ENCODE data around the gene PARD3B. TPM values are rescaled to one million over a fixed set of nuclear protein-coding genes. Genes with fewer than 3 reads are reported as not detected.

The PARD3B gene
- total RNA-seq, 1 experiment from 2014 or later: 6.4 TPM

- H3K9me3 Mint-ChIP-seq: peaks cover 2 to 3% of the 10 kb centered on the region in 2 experiments
- H3K56ac ChIP-seq (ENCODE audit: insufficient read length, low read depth, low read length): no peak overlapping the region
- no peak overlapping the region for H3K23ac ChIP-seq (ENCODE audit: insufficient read length, low read depth, low read length)
- no peak overlapping the region for H4K8ac ChIP-seq (replicated peaks; ENCODE audit: insufficient read length, low read depth, low read length)
- H3K9ac ChIP-seq (ENCODE audit: extremely low read depth, insufficient read length, low read length): no peak overlapping the region
- no peaks in the 10 kb centered on the region for H3K9me3 ChIP-seq (ENCODE audit: control insufficient read depth, low read depth, low read length)
- H2AFZ ChIP-seq (ENCODE audit: low read length): no peak overlapping the region
- H4K5ac ChIP-seq (ENCODE audit: insufficient read length, low read depth, low read length): no peak overlapping the region
- H3K4me1 ChIP-seq (ENCODE audit: insufficient read depth, low read length): peaks cover 2% of the 10 kb centered on the region; the same call in 1 of the 2 replicates
- H2BK5ac ChIP-seq (ENCODE audit: insufficient read length, low read length): no peak overlapping the region
- DNase-seq: no peak
- H3K4me2 ChIP-seq (ENCODE audit: insufficient read depth, insufficient read length, low read length): no peak overlapping the region
- no peaks in the 10 kb centered on the region for H3K79me2 ChIP-seq (ENCODE audit: insufficient read depth, low read length)
- H3K18ac ChIP-seq (ENCODE audit: insufficient read length, low read depth, low read length): no peak overlapping the region
- no CpG with 5 or more reads among the region's 1 CpG for WGBS (ENCODE audit: extremely low coverage, insufficient read length, low lambda C conversion rate)
- no peak overlapping the region for H2BK20ac ChIP-seq (ENCODE audit: low read depth, low read length, poor library complexity, severe bottlenecking)
- no peaks in the 10 kb centered on the region for H3K27me3 ChIP-seq (ENCODE audit: insufficient read depth, low read length)
- H4K91ac ChIP-seq (ENCODE audit: insufficient read length, low read depth, low read length): no peak overlapping the region
- no peaks in the 10 kb centered on the region for H3K23me2 ChIP-seq (ENCODE audit: insufficient read length, low read depth, low read length, poor library complexity, severe bottlenecking)
- H3K27me3 Mint-ChIP-seq (ENCODE audit: low read depth): no peaks in the 10 kb centered on the region; the same call in 1 of the 2 replicates
- peaks cover 2 to 4% (median 2%) of the 10 kb centered on the region in 3 experiments; a peak in 3 of 7 replicates for H3K36me3 Mint-ChIP-seq (ENCODE audit: insufficient read depth in 1 of 3, low read depth in 3 of 3)
- H3K14ac ChIP-seq (ENCODE audit: insufficient read depth, low read length): no peak overlapping the region
- H3K27ac ChIP-seq (ENCODE audit: insufficient read length, low read depth, low read length): no peak overlapping the region
- no peak overlapping the region for H3K27ac Mint-ChIP-seq
- H3K4me3 Mint-ChIP-seq: no peak overlapping the region
- H3T11ph ChIP-seq (ENCODE audit: low read length): no peak overlapping the region
- H3K4me1 Mint-ChIP-seq: peaks cover 20 to 26% of the 10 kb centered on the region in 2 experiments
- H2AK5ac ChIP-seq (ENCODE audit: insufficient read length, low read length): no peak overlapping the region
- no peak overlapping the region for H2BK120ac ChIP-seq (ENCODE audit: low read depth, low read length, poor library complexity, severe bottlenecking)
- no peak overlapping the region for H2BK12ac ChIP-seq (ENCODE audit: insufficient read length, low read depth, low read length)
- H2BK15ac ChIP-seq (ENCODE audit: low read depth, low read length): no peak overlapping the region
- TF ChIP-seq, protein P1, sequence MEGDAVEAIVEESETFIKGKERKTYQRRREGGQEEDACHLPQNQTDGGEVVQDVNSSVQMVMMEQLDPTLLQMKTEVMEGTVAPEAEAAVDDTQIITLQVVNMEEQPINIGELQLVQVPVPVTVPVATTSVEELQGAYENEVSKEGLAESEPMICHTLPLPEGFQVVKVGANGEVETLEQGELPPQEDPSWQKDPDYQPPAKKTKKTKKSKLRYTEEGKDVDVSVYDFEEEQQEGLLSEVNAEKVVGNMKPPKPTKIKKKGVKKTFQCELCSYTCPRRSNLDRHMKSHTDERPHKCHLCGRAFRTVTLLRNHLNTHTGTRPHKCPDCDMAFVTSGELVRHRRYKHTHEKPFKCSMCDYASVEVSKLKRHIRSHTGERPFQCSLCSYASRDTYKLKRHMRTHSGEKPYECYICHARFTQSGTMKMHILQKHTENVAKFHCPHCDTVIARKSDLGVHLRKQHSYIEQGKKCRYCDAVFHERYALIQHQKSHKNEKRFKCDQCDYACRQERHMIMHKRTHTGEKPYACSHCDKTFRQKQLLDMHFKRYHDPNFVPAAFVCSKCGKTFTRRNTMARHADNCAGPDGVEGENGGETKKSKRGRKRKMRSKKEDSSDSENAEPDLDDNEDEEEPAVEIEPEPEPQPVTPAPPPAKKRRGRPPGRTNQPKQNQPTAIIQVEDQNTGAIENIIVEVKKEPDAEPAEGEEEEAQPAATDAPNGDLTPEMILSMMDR (conservative IDR thresholded peaks at IDR 0.05): no peak
- H3K79me1 ChIP-seq (ENCODE audit: insufficient read depth, low read depth, low read length, poor library complexity, severe bottlenecking): no peaks in the 10 kb centered on the region
- H3K4ac ChIP-seq (ENCODE audit: low read depth, low read length): no peak overlapping the region
- no peaks in the 10 kb centered on the region for H4K20me1 ChIP-seq (ENCODE audit: control insufficient read depth, insufficient read depth, insufficient read length)
Observed at GRCh38 chr2:205496370-205496769, 951.1 kb downstream of the PARD3B start.

Measured in H9 (cell line).